G401.6 (cell line): Measurements from ENCODE around the gene ZNF615.
A peak's percentile ranks its signal among the peaks of the same experiment; 100 is the strongest.
"Not testable (repeated sequence)": the region's sequence is repeated elsewhere in the genome, so short reads cannot be mapped to it uniquely, and the experiment has no call there.

Source experiments
- FAIRE-seq: peaks from 2 replicates; lab custom pipeline; 2012; peaks lifted over from hg19 to GRCh38; lab: Jason Lieb, UNC

ZNF615 gene

GRCh38 chr19:52007806-52008557 is at the start of gene ZNF615:
ZNF615 (minus strand) TSS chr19:52008211; CDS start chr19:52003711, 4,500 bp downstream.
- FAIRE-seq, result peak; percentile 41

GRCh38 chr19:52056480-52056879 is 48.5 kb upstream of the ZNF615 start:
- FAIRE-seq, result not testable (repeated sequence)

GRCh38 chr19:52051736-52052135 is 43.7 kb upstream of the ZNF615 start:
- FAIRE-seq, result not testable (repeated sequence)

- FAIRE-seq, result peak; percentile 76
Measured at GRCh38 chr19:52048555-52049501, 40.8 kb upstream of the ZNF615 start, which contains the start of gene ZNF432. ZNF432 (minus strand) TSS chr19:52048838; CDS start chr19:52046868, 1,970 bp downstream.

- no peak for FAIRE-seq
Measured at GRCh38 chr19:52039169-52039568, 31.2 kb upstream of the ZNF615 start.

- no peak for FAIRE-seq
Measured at GRCh38 chr19:52034051-52034728, 26.2 kb upstream of the ZNF615 start.

GRCh38 chr19:52028780-52029123 is 20.7 kb upstream of the ZNF615 start:
- no peak for FAIRE-seq

GRCh38 chr19:52028027-52028779 is 20.2 kb upstream of the ZNF615 start, which contains the start of gene ZNF614:
ZNF614 (minus strand) TSS chr19:52028379; CDS start chr19:52025745, 2,634 bp downstream.
- no peak for FAIRE-seq

GRCh38 chr19:52026255-52026990 is 18.4 kb upstream of the ZNF615 start:
- FAIRE-seq, result not testable (repeated sequence)

- not testable (repeated sequence) for FAIRE-seq
Measured at GRCh38 chr19:52024478-52024877, 16.5 kb upstream of the ZNF615 start.

- FAIRE-seq, result no peak
Measured at GRCh38 chr19:52022193-52022592, 14.2 kb upstream of the ZNF615 start.

GRCh38 chr19:52020506-52020905 is 12.5 kb upstream of the ZNF615 start:
- FAIRE-seq, result no peak

- FAIRE-seq, result no peak
Measured at GRCh38 chr19:52010674-52011073, 2.7 kb upstream of the ZNF615 start.

- FAIRE-seq, result no peak
Measured at GRCh38 chr19:52007451-52007805, 583 bp downstream of the ZNF615 start.

GRCh38 chr19:51994048-51994644 is 13.9 kb downstream of the ZNF615 start:
- no peak for FAIRE-seq

- FAIRE-seq, result no peak
Measured at GRCh38 chr19:51993422-51993821, 14.6 kb downstream of the ZNF615 start.

GRCh38 chr19:51986309-51987291 is 21.4 kb downstream of the ZNF615 start, which contains the start of gene ZNF350:
ZNF350 (minus strand) TSS chr19:51986840; CDS start chr19:51974360, 12,480 bp downstream.
- FAIRE-seq, result peak; percentile 92

- FAIRE-seq, result no peak
Measured at GRCh38 chr19:51983361-51983760, 24.6 kb downstream of the ZNF615 start.

- not testable (repeated sequence) for FAIRE-seq
Measured at GRCh38 chr19:51980926-51981325, 27.1 kb downstream of the ZNF615 start.
